ENCODE results near the gene HIP1.
"Not testable (repeated sequence)": the region's sequence is repeated elsewhere in the genome, so short reads cannot be mapped to it uniquely, and the experiment has no call there.

The HIP1 gene

DNA sequence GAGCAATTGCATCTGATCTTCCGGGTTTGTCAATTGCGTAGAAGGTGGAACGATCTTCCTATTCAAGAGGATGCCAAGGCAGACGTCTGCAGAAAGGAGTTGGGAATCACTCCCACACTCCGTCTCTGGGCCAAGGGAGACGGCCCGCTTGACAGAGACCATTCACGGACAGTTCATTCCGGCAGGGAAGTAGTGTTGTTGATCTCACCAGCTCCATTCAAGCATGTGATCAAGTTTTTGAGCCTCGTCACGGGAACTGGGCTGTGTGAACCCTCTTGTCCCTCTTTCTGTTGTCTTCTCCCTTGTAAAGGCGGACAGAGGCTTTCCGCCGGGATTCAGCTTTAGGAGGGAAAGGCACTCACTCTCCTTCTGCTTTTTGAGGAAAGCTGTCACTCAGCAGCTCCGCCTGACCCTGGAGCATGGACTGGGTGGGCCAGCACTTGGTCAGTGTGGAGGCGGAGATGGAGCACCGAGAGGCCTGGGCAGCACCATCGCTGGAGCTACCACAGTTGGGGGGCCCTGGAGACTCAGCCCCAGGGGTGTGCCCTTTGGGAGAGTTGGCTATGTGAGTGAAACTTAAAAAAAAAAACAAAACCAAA, 201.7 kb downstream of the HIP1 start:
- Histone ChIP-seq H3K9me3 (replicated peaks; ENCODE audit: low read length) (no peaks in the 10 kb centered on the region), H3K9ac (ENCODE audit: low read depth, low read length) (no peak overlapping the region), H3K36me3 (ENCODE audit: insufficient read depth, low read length) (peaks cover 50% of the 10 kb centered on the region)

DNA sequence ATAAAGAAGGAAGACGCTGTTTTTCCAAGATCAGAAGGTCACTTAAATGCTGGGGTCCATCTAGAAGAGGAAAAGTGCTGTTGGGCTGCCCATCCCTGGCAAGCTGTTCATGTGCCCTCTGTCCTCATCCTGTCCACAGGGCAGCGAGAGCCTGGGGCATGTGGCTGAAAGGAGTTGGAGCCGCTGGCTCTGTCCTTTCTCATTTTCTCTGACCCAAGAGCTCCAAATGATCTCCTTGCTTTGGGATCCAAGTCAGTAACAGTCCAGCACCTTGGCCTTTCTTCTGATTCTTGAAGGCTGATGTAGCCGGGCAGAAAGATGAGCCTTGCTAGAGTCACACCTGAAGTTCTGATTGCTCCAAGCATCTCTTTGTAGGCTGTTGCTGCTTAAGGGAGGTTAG, 202.2 kb downstream of the HIP1 start:
- Histone ChIP-seq H3K4me1 (ENCODE audit: control insufficient read depth, insufficient read depth, low read length) (peaks cover 13% of the 10 kb centered on the region), H3K9ac (ENCODE audit: low read depth, low read length) (no peak overlapping the region), H3K9me3 (replicated peaks; ENCODE audit: low read length) (no peaks in the 10 kb centered on the region), H3K4me3 (ENCODE audit: low read length) (no peak overlapping the region), H3K27me3 (ENCODE audit: control insufficient read depth, insufficient read depth, low read length) (no peaks in the 10 kb centered on the region), H3K4me2 (ENCODE audit: low read length) (no peak overlapping the region), H3K36me3 (ENCODE audit: insufficient read depth, low read length) (peaks cover 46% of the 10 kb centered on the region)

More for the DNA sequence above, 201.7 kb downstream of the HIP1 start:
- H3K4me2 ChIP-seq (ENCODE audit: low read length) = no peak overlapping the region
- peaks cover 11% of the 10 kb centered on the region for H3K4me1 ChIP-seq (ENCODE audit: control insufficient read depth, insufficient read depth, low read length)
- no peak overlapping the region for H3K4me3 ChIP-seq (ENCODE audit: low read length)
- no peaks in the 10 kb centered on the region for H3K27me3 ChIP-seq (ENCODE audit: control insufficient read depth, insufficient read depth, low read length)

DNA sequence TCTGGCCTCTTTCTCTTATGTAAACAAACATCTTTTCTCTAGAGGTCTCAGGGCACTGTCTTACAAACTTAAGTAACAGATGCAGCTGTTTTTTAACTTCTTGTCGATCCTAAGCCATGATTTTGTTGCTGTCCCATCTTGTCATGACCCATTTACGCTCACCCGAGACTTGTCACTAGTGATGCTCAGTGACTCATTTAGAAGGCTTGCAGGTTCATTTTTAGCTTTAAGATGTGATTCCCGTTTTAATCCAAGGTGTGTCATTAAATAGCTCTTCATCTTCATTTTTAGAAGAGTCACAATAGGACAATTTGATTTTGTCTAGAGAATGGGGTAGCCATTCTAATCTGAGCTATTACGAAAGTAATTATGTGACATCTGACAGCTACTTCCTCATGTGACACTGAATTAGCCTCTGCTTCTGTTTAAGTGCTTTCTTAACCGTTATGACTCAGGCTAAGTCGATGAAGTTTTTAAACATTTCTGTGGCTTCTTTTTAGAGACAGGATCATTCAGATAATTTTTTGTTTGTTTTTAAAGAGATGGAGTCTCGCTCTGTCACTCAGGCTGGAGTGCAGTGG, 203.9 kb downstream of the HIP1 start:
- Histone ChIP-seq H3K9me3 (replicated peaks; ENCODE audit: low read length) (no peaks in the 10 kb centered on the region), H3K27me3 (ENCODE audit: control insufficient read depth, insufficient read depth, low read length) (no peaks in the 10 kb centered on the region), H3K4me2 (ENCODE audit: low read length) (no peak overlapping the region), H3K9ac (ENCODE audit: low read depth, low read length) (no peak overlapping the region), H3K36me3 (ENCODE audit: insufficient read depth, low read length) (peaks cover 34% of the 10 kb centered on the region), H3K4me3 (ENCODE audit: low read length) (no peak overlapping the region), H3K4me1 (ENCODE audit: control insufficient read depth, insufficient read depth, low read length) (peaks cover 16% of the 10 kb centered on the region)

DNA sequence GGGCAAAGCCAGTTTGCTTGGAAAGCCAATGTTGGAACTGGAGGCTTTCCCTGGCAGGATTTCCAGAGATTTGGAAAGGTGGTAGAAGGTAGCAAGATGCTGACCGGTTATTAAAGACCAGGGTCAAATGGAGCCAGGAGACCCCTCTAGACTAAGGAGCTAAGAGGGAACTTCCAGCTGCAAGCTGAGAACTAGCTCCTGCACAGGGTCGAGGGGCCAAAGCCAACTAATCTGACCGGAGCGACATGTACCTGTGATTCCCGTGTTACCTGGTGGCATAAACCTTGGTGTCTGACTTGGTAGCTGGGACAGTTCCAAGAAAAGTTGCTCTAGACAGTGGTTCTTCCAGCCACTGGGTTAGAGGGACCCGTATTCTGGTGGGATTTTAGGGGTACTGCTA, 204.8 kb downstream of the HIP1 start:
- H3K4me3 ChIP-seq (ENCODE audit: low read length) = no peak overlapping the region
- H3K4me1 ChIP-seq (ENCODE audit: control insufficient read depth, insufficient read depth, low read length) = peaks cover 16% of the 10 kb centered on the region
- no peaks in the 10 kb centered on the region for H3K27me3 ChIP-seq (ENCODE audit: control insufficient read depth, insufficient read depth, low read length)
- H3K4me2 ChIP-seq (ENCODE audit: low read length) = no peak overlapping the region
- peaks cover 27% of the 10 kb centered on the region for H3K36me3 ChIP-seq (ENCODE audit: insufficient read depth, low read length)
- H3K9ac ChIP-seq (ENCODE audit: low read depth, low read length) = no peak overlapping the region
- H3K9me3 ChIP-seq (replicated peaks; ENCODE audit: low read length) = no peaks in the 10 kb centered on the region

DNA sequence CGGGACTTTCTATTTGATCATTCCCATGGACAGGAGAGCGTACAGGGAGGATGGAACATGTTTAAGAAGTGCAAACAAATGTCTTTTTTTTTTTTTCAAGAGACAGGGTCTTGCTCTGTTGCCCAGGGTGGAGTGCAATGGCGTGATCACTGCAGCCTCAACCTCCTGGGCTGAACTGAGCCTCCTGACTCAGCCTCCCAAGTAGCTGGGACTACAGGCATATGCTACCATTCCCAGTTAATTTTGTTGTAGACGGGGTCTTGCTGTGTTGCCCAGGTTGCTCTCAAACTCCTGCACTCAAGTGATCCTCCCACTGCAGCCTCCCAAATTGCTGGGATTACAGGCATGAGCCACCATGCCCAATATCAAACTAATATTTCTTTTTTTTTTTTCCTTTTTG, 206.1 kb downstream of the HIP1 start:
- peaks cover 17% of the 10 kb centered on the region for H3K36me3 ChIP-seq (ENCODE audit: insufficient read depth, low read length)
- H3K27me3 ChIP-seq (ENCODE audit: control insufficient read depth, insufficient read depth, low read length) = no peaks in the 10 kb centered on the region
- H3K4me3 ChIP-seq (ENCODE audit: low read length) = no peak overlapping the region
- no peak overlapping the region for H3K4me2 ChIP-seq (ENCODE audit: low read length)
- no peak overlapping the region for H3K9ac ChIP-seq (ENCODE audit: low read depth, low read length)
- H3K9me3 ChIP-seq (replicated peaks; ENCODE audit: low read length) = no peaks in the 10 kb centered on the region
- peaks cover 20% of the 10 kb centered on the region for H3K4me1 ChIP-seq (ENCODE audit: control insufficient read depth, insufficient read depth, low read length)

DNA sequence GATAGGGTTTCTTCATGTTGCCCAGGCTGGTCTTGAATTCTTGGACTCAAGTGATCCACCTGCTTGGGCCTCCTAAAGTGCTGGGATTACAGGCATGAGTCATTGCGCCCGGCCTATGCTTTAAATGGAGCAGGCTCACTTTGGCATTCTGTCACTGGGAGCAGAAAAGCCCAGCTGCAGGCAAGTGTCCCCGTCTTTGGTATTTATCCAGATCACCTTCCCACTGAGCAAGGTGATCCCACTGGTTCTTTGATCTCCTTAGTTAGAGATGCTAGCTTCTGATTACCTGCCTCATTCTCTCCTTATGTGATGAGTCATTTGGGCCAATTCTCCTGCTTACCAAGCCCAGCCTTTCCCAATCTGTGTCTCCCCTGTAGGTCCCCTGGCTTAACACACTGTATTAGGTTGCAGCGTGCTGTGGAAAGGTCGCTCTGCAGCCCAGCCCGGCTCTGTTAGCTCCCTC, 207.4 kb downstream of the HIP1 start:
- no peak overlapping the region for H3K9ac ChIP-seq (ENCODE audit: low read depth, low read length)
- peaks cover 5% of the 10 kb centered on the region for H3K36me3 ChIP-seq (ENCODE audit: insufficient read depth, low read length)
- H3K9me3 ChIP-seq (replicated peaks; ENCODE audit: low read length) = no peaks in the 10 kb centered on the region
- H3K4me3 ChIP-seq (ENCODE audit: low read length) = no peak overlapping the region
- H3K27me3 ChIP-seq (ENCODE audit: control insufficient read depth, insufficient read depth, low read length) = no peaks in the 10 kb centered on the region
- H3K4me2 ChIP-seq (ENCODE audit: low read length) = no peak overlapping the region
- peaks cover 24% of the 10 kb centered on the region for H3K4me1 ChIP-seq (ENCODE audit: control insufficient read depth, insufficient read depth, low read length)

DNA sequence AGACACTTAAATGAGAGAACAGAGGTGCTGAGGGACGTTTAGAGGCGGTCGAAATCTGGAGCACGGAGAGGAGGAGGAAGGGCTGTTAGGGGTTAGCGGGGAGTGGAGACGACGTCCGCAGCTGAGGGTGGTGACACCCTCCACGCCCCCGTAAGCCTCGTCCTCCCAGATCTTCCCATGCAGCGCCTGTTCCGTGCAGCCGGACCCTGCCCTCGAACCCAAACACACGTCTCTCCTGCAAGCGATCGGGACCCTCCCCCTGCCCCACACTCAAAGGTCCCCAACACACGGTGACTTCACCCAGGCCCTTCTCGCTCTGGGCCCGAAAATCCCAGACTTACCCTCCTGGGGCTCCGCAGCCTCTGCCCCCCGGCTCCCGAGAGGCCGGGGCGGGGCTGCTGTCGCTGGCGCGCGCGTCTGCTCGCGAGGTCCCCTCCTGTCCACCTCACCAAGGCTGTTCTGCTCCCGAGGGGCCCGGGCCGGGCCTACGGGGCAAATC, 211.5 kb downstream of the HIP1 start:
- not testable (repeated sequence) for H3K27me3 ChIP-seq (ENCODE audit: control insufficient read depth, insufficient read depth, low read length); H3K9me3 ChIP-seq (replicated peaks; ENCODE audit: low read length)
- H3K9ac ChIP-seq (ENCODE audit: low read depth, low read length) = peak overlapping the region; percentile 92
- H3K4me1 ChIP-seq (ENCODE audit: control insufficient read depth, insufficient read depth, low read length) = peaks cover 21% of the 10 kb centered on the region
- H3K36me3 ChIP-seq (ENCODE audit: insufficient read depth, low read length) = peaks cover 18% of the 10 kb centered on the region
- peak overlapping the region; percentile 94 for H3K4me2 ChIP-seq (ENCODE audit: low read length)
- H3K4me3 ChIP-seq (ENCODE audit: low read length) = peak overlapping the region; percentile 84

DNA sequence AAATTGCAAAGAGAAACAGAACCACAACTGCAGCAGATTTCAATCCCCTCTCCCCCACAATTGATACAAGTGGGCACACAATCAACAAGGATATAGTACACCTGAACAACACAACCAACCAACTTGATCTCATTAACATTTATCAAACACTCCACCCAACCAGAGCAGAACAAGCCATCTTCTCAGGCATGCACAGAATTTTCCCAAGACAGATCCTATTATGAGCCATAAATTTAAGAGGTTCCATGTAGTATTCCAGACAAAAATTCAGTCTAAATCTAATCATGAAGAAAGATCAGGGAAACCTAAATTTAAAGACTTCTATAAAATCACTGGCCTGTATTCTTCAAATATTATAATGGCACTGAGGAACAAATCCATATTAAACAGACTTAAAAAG, 217.0 kb downstream of the HIP1 start:
- peaks cover 27% of the 10 kb centered on the region for H3K36me3 ChIP-seq (ENCODE audit: insufficient read depth, low read length)
- not testable (repeated sequence) for H3K27me3 ChIP-seq (ENCODE audit: control insufficient read depth, insufficient read depth, low read length); H3K9me3 ChIP-seq (replicated peaks; ENCODE audit: low read length); H3K4me3 ChIP-seq (ENCODE audit: low read length); H3K4me2 ChIP-seq (ENCODE audit: low read length); H3K9ac ChIP-seq (ENCODE audit: low read depth, low read length)
- H3K4me1 ChIP-seq (ENCODE audit: control insufficient read depth, insufficient read depth, low read length) = peaks cover 11% of the 10 kb centered on the region

DNA sequence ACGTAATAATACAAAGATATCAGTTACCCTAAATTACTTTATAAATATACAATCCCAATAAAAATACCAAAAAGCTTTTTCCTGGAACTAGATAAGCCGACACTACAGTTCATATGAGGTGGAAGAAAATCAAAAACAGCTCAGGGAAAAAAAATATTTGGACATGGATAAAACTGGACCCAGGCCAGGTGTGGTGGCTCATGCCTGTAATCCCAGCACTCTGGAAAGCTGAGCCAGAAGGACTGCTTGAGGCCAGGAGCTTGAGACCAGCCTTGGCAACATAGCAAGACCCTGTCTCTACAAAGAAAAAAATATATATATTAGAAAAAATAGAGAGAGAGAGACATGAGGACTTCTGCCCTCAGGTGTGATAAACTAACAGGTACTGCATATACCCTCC, 219.9 kb downstream of the HIP1 start:
- H3K4me1 ChIP-seq (ENCODE audit: control insufficient read depth, insufficient read depth, low read length); H3K4me2 ChIP-seq (ENCODE audit: low read length); H3K9me3 ChIP-seq (replicated peaks; ENCODE audit: low read length); H3K27me3 ChIP-seq (ENCODE audit: control insufficient read depth, insufficient read depth, low read length); H3K4me3 ChIP-seq (ENCODE audit: low read length); H3K9ac ChIP-seq (ENCODE audit: low read depth, low read length): not testable (repeated sequence)
- H3K36me3 ChIP-seq (ENCODE audit: insufficient read depth, low read length) = peaks cover 15% of the 10 kb centered on the region

DNA sequence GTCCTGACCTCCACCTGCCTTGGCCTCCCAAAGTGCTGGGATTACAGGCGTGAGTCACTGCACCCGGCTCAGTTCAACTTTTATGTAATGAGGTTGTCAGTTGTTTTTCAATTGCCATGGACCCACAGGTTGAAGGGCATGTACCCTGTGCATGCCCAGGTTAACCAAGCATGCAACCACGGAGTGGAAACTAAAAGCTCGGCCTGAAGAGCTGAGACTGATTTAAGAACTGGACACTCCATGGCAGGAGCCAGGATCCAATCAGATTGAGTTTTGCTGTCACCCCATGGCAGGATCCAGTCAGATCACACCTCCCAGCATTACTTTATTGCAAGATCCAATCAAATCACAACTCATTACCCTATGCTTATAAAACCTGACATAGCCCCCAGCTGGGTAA, 229.7 kb downstream of the HIP1 start:
- H3K9me3 ChIP-seq (replicated peaks; ENCODE audit: low read length); H3K4me2 ChIP-seq (ENCODE audit: low read length); H3K27me3 ChIP-seq (ENCODE audit: control insufficient read depth, insufficient read depth, low read length); H3K4me3 ChIP-seq (ENCODE audit: low read length); H3K9ac ChIP-seq (ENCODE audit: low read depth, low read length); H3K36me3 ChIP-seq (ENCODE audit: insufficient read depth, low read length); H3K4me1 ChIP-seq (ENCODE audit: control insufficient read depth, insufficient read depth, low read length): not testable (repeated sequence)

DNA sequence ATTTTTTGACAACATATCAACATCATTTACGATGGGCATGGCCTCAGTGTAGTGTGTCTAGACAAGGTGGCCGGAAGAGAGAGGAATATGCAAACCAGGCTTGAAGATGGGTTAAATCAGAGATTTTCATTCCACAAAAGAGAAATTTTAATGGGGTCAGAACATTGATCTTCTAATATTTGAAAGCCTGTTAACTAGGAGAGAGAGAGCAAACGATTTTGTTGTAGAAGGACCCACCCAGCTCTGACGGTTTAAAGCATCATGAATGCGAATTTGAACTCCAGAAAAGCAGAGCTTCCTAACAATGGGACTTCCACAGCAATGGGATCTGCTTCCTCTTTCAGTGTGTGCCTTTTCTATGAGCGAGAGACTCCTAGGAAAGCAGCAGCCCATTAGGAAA, 246.7 kb downstream of the HIP1 start, which contains the start of gene SPDYE5:
SPDYE5 (plus strand) TSS at position 301 of the 400 bp plus-strand sequence. CDS start 1,728 bp downstream, outside the sequence.
- not testable (repeated sequence) for H3K4me3 ChIP-seq (ENCODE audit: low read length); H3K9me3 ChIP-seq (replicated peaks; ENCODE audit: low read length); H3K9ac ChIP-seq (ENCODE audit: low read depth, low read length); H3K36me3 ChIP-seq (ENCODE audit: insufficient read depth, low read length); H3K27me3 ChIP-seq (ENCODE audit: control insufficient read depth, insufficient read depth, low read length); H3K4me1 ChIP-seq (ENCODE audit: control insufficient read depth, insufficient read depth, low read length); H3K4me2 ChIP-seq (ENCODE audit: low read length)
